CD4-positive, alpha-beta T cell treated with Interleukin-15 for 4 hours (primary cell): ENCODE results near the gene TTLL4.

Source experiments
- DNase-seq: peaks from one replicate; pipeline ENCODE4 v3.0.0-alpha.2; 2020; ENCODE audit warnings: low spot score

TTLL4 gene

GRCh38 chr2:218783688-218784087, 73.1 kb downstream of the TTLL4 start:
- DNase-seq, result no peak

- no peak for DNase-seq
Measured at GRCh38 chr2:218785103-218785502, 74.5 kb downstream of the TTLL4 start.

- no peak for DNase-seq
Measured at GRCh38 chr2:218786133-218786532, 75.5 kb downstream of the TTLL4 start.

GRCh38 chr2:218788529-218789255, 78.1 kb downstream of the TTLL4 start:
- DNase-seq, result no peak

GRCh38 chr2:218792433-218792832, 81.8 kb downstream of the TTLL4 start:
- no peak for DNase-seq

GRCh38 chr2:218796691-218797090, 86.1 kb downstream of the TTLL4 start:
- no peak for DNase-seq

GRCh38 chr2:218798767-218799504, 88.3 kb downstream of the TTLL4 start:
- DNase-seq, result no peak

- no peak for DNase-seq
Measured at GRCh38 chr2:218799990-218800389, 89.4 kb downstream of the TTLL4 start.

GRCh38 chr2:218802386-218802994, 91.9 kb downstream of the TTLL4 start:
- no peak for DNase-seq

- no peak for DNase-seq
Measured at GRCh38 chr2:218804817-218805216, 94.2 kb downstream of the TTLL4 start.
